H9 (cell line): Measurements from ENCODE around the gene KRT32. TPM values are rescaled to one million over a fixed set of nuclear protein-coding genes. Genes with fewer than 3 reads are reported as not detected.

ENCODE experiments used
- DNase-seq: peaks from one replicate; pipeline ENCODE4 v3.0.0-alpha.2; 2017
- H2AFZ ChIP-seq: one replicate; pipeline ENCODE4 v1.6.1; 2013; ENCODE audit warnings: mild to moderate bottlenecking, low read length, control low read depth, moderate library complexity
- H2AK5ac ChIP-seq: 2 replicates; pipeline ENCODE4 v1.6.1; 2013; ENCODE audit warnings: low read length, control low read depth, mixed read lengths; ENCODE audit not compliant: insufficient read length
- H2BK120ac ChIP-seq: one replicate; pipeline ENCODE4 v1.6.1; 2013; ENCODE audit warnings: low read depth, mild to moderate bottlenecking, low read length, control low read depth, inconsistent platforms; ENCODE audit not compliant: poor library complexity, severe bottlenecking
- H2BK12ac ChIP-seq: 2 replicates; pipeline ENCODE4 v1.6.1; 2013; ENCODE audit warnings: low read length, control low read depth, mixed read lengths, low read depth; ENCODE audit not compliant: insufficient read length
- H2BK15ac ChIP-seq: 2 replicates; pipeline ENCODE4 v1.6.1; 2013; ENCODE audit warnings: low read depth, low read length, control low read depth
- H2BK20ac ChIP-seq: one replicate; pipeline ENCODE4 v1.6.1; 2013; ENCODE audit warnings: low read depth, mild to moderate bottlenecking, low read length, control low read depth, inconsistent platforms; ENCODE audit not compliant: poor library complexity, severe bottlenecking
- H2BK5ac ChIP-seq: 2 replicates; pipeline ENCODE4 v1.6.1; 2013; ENCODE audit warnings: low read length, control low read depth, mixed read lengths; ENCODE audit not compliant: insufficient read length
- H3K14ac ChIP-seq: 2 replicates; pipeline ENCODE4 v1.6.1; 2013; ENCODE audit warnings: low read length, control low read depth; ENCODE audit not compliant: insufficient read depth
- H3K18ac ChIP-seq: 2 replicates; pipeline ENCODE4 v1.6.1; 2013; ENCODE audit warnings: low read depth, mild to moderate bottlenecking, mixed read lengths, low read length, control low read depth; ENCODE audit not compliant: insufficient read length
- H3K23ac ChIP-seq: 2 replicates; pipeline ENCODE4 v1.6.1; 2013; ENCODE audit warnings: low read length, control low read depth, mixed read lengths, low read depth; ENCODE audit not compliant: insufficient read length
- H3K23me2 ChIP-seq: 2 replicates; pipeline ENCODE4 v1.6.1; 2013; ENCODE audit warnings: low read depth, mild to moderate bottlenecking, mixed read lengths, low read length, control low read depth; ENCODE audit not compliant: insufficient read length, poor library complexity, severe bottlenecking
- H3K27ac ChIP-seq: 2 replicates; pipeline ENCODE4 v1.5.1; 2013; ENCODE audit warnings: low read length, control low read depth, mixed read lengths, low read depth; ENCODE audit not compliant: insufficient read length
- H3K27me3 ChIP-seq: 2 replicates; pipeline ENCODE4 v1.6.1; 2013; ENCODE audit warnings: low read length, control low read depth, inconsistent platforms; ENCODE audit not compliant: insufficient read depth
- H3K4ac ChIP-seq: 2 replicates; pipeline ENCODE4 v1.6.1; 2013; ENCODE audit warnings: low read depth, mild to moderate bottlenecking, control low read depth, inconsistent platforms, low read length, moderate library complexity
- H3K4me1 ChIP-seq: 2 replicates; pipeline ENCODE4 v1.6.1; 2013; ENCODE audit warnings: low read length, control low read depth, inconsistent platforms; ENCODE audit not compliant: insufficient read depth
- H3K4me2 ChIP-seq: 2 replicates; pipeline ENCODE4 v1.6.1; 2013; ENCODE audit warnings: low read length, control low read depth, mixed read lengths; ENCODE audit not compliant: insufficient read length, insufficient read depth
- H3K56ac ChIP-seq: 2 replicates; pipeline ENCODE4 v1.6.1; 2013; ENCODE audit warnings: low read depth, mild to moderate bottlenecking, mixed read lengths, low read length, control low read depth; ENCODE audit not compliant: insufficient read length
- H3K79me1 ChIP-seq: 2 replicates; pipeline ENCODE4 v1.6.1; 2013; ENCODE audit warnings: low read depth, mild to moderate bottlenecking, moderate library complexity, low read length, control low read depth, inconsistent platforms; ENCODE audit not compliant: insufficient read depth, poor library complexity, severe bottlenecking
- H3K79me2 ChIP-seq: 2 replicates; pipeline ENCODE4 v1.6.1; 2013; ENCODE audit warnings: low read length, control low read depth, inconsistent platforms; ENCODE audit not compliant: insufficient read depth
- H3K9ac ChIP-seq: 2 replicates; pipeline ENCODE4 v1.6.1; 2013; ENCODE audit warnings: low read length, control low read depth, mixed read lengths; ENCODE audit not compliant: insufficient read length; ENCODE audit errors: extremely low read depth
- H3K9me3 ChIP-seq: one replicate; pipeline ENCODE4 v1.6.1; 2013; ENCODE audit warnings: low read depth, low read length, inconsistent platforms; ENCODE audit not compliant: control insufficient read depth
- H3T11ph ChIP-seq: one replicate; pipeline ENCODE4 v1.6.1; 2013; ENCODE audit warnings: mild to moderate bottlenecking, low read length, control low read depth, inconsistent platforms
- H4K20me1 ChIP-seq: one replicate; pipeline ENCODE4 v1.6.1; 2013; ENCODE audit not compliant: control insufficient read depth, insufficient read length, insufficient read depth
- H4K5ac ChIP-seq: 2 replicates; pipeline ENCODE4 v1.6.1; 2013; ENCODE audit warnings: low read depth, mild to moderate bottlenecking, mixed read lengths, low read length, control low read depth; ENCODE audit not compliant: insufficient read length
- H4K8ac ChIP-seq: replicated peaks from 2 replicates; pipeline ENCODE4 v1.6.1; 2013; ENCODE audit warnings: low read length, control low read depth, mixed read lengths, low read depth; ENCODE audit not compliant: insufficient read length
- H4K91ac ChIP-seq: 2 replicates; pipeline ENCODE4 v1.6.1; 2013; ENCODE audit warnings: low read depth, mild to moderate bottlenecking, moderate library complexity, mixed read lengths, low read length, control low read depth; ENCODE audit not compliant: insufficient read length
- H3K27ac Mint-ChIP-seq, 3 experiments: 2 replicates in 2 of 3; 3 replicates in 1 of 3; pipeline ENCODE4 v1.8.0; 2020 to 2021; ENCODE audit warnings: mixed read lengths in 3 of 3, mild to moderate bottlenecking in 1 of 3, moderate library complexity in 1 of 3
- H3K27me3 Mint-ChIP-seq: 2 replicates; pipeline ENCODE4 v1.8.0; 2021; ENCODE audit warnings: low read depth, mild to moderate bottlenecking, moderate library complexity, mixed read lengths
- H3K36me3 Mint-ChIP-seq, 3 experiments: 2 replicates in 2 of 3; 3 replicates in 1 of 3; pipeline ENCODE4 v1.8.0; 2020 to 2021; ENCODE audit warnings: low read depth in 3 of 3, mixed read lengths in 3 of 3; ENCODE audit not compliant: insufficient read depth in 1 of 3
- H3K4me1 Mint-ChIP-seq, 2 experiments: 2 replicates each; pipeline ENCODE4 v1.8.0; 2020; ENCODE audit warnings: mixed read lengths in 2 of 2
- H3K4me3 Mint-ChIP-seq, 2 experiments: 2 replicates in 1 of 2; 3 replicates in 1 of 2; pipeline ENCODE4 v1.8.0; 2020 to 2021; ENCODE audit warnings: mild to moderate bottlenecking in 2 of 2, mixed read lengths in 2 of 2, moderate library complexity in 1 of 2
- H3K9me3 Mint-ChIP-seq, 2 experiments: 2 replicates in 1 of 2; 3 replicates in 1 of 2; pipeline ENCODE4 v1.8.0; 2020; ENCODE audit warnings: mild to moderate bottlenecking in 2 of 2, mixed read lengths in 2 of 2, moderate library complexity in 1 of 2
- WGBS: extraction: QIAGEN DNeasy Blood & Tissue Kit; methylation state at CpG from one replicate; pipeline ENCODE4 v1.1.7; 2013; ENCODE audit warnings: missing lambda C conversion rate, low lambda C conversion rate, mixed read lengths; ENCODE audit not compliant: insufficient read length; ENCODE audit errors: extremely low coverage; 5-methylcytosine and 5-hydroxymethylcytosine counted together
- total RNA-seq: library from RNA; stranded (reverse); gene quantifications from 2 replicates; pipeline ENCODE4 v1.2.1, GENCODE V29; 2021
- TF ChIP-seq, protein P1 (sequence below): fragments of 200-600 bp; sonication (generic); conservative IDR thresholded peaks from 3 replicates; pipeline ENCODE4 v1.8.0; 2021; ENCODE audit warnings: antibody characterized with exemption, mild to moderate bottlenecking

The KRT32 gene
- total RNA-seq, 1 experiment from 2014 or later, result not detected

DNA sequence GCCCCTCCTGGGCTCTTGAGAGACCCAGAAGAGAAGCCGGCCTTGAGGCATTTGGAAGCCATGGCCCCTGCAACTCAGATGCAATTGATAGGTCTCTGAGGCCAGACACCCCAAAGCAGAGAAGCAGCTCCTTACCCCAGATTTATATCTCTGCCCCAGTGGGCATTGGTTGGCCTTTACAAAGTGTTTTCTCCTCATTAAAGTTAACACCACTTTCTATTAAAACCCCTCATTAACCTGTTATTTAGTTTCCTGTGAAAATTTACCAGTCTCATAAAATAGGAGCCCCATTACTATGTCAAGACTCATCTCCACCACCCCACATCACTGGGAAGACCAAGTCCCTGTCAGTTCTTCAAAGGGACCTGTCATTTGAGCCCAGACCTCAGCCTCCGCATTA, 13.8 kb upstream of the KRT32 start, which contains the start of gene KRT35:
Gene KRT35 (minus strand): TSS at position 116 of the 400 bp plus-strand sequence. CDS start 54 bp downstream, at position 62.
- Histone ChIP-seq H4K20me1 (no peaks in the 10 kb centered on the region), H2BK120ac (no peak within 1 kb of the TSS), H3K4me1 (no peaks in the 10 kb centered on the region), H2AK5ac (no peak within 1 kb of the TSS), H3T11ph (no peak within 1 kb of the TSS), H2BK12ac (no peak within 1 kb of the TSS), H3K23me2 (no peaks in the 10 kb centered on the region), H3K27me3 (no peaks in the 10 kb centered on the region), H3K23ac (no peak within 1 kb of the TSS), H2BK20ac (no peak within 1 kb of the TSS), H2BK15ac (no peak within 1 kb of the TSS), H3K79me1 (no peaks in the 10 kb centered on the region), H3K56ac (no peak within 1 kb of the TSS), H3K79me2 (no peaks in the 10 kb centered on the region), H3K18ac (no peak within 1 kb of the TSS), H2AFZ (no peak within 1 kb of the TSS), H3K4ac (no peak within 1 kb of the TSS), H4K8ac (no peak within 1 kb of the TSS), H3K14ac (no peak within 1 kb of the TSS), H4K5ac (no peak within 1 kb of the TSS), H4K91ac (no peak within 1 kb of the TSS), H3K9ac (no peak within 1 kb of the TSS), H3K4me2 (no peak within 1 kb of the TSS), H3K9me3 (no peaks in the 10 kb centered on the region), H3K27ac (no peak within 1 kb of the TSS), H2BK5ac (no peak within 1 kb of the TSS)
- Mint-ChIP-seq H3K4me3 (no peak within 1 kb of the TSS), H3K27ac (no peak within 1 kb of the TSS), H3K4me1 (peaks cover 0 to 8% of the 10 kb centered on the region in 2 experiments; a peak in 3 of 4 replicates), H3K27me3 (peaks cover 8% of the 10 kb centered on the region), H3K36me3 (no peaks in the 10 kb centered on the region), H3K9me3 (no peaks in the 10 kb centered on the region)
- DNase-seq, result no peak
- TF ChIP-seq, protein P1, sequence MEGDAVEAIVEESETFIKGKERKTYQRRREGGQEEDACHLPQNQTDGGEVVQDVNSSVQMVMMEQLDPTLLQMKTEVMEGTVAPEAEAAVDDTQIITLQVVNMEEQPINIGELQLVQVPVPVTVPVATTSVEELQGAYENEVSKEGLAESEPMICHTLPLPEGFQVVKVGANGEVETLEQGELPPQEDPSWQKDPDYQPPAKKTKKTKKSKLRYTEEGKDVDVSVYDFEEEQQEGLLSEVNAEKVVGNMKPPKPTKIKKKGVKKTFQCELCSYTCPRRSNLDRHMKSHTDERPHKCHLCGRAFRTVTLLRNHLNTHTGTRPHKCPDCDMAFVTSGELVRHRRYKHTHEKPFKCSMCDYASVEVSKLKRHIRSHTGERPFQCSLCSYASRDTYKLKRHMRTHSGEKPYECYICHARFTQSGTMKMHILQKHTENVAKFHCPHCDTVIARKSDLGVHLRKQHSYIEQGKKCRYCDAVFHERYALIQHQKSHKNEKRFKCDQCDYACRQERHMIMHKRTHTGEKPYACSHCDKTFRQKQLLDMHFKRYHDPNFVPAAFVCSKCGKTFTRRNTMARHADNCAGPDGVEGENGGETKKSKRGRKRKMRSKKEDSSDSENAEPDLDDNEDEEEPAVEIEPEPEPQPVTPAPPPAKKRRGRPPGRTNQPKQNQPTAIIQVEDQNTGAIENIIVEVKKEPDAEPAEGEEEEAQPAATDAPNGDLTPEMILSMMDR, result no peak
- no CpG with 5 or more reads among the region's 2 CpGs for WGBS
